ENCODE results near the gene EFCAB8.
"Not testable (repeated sequence)": the region's sequence is repeated elsewhere in the genome, so short reads cannot be mapped to it uniquely, and the experiment has no call there.

Gene EFCAB8

DNA sequence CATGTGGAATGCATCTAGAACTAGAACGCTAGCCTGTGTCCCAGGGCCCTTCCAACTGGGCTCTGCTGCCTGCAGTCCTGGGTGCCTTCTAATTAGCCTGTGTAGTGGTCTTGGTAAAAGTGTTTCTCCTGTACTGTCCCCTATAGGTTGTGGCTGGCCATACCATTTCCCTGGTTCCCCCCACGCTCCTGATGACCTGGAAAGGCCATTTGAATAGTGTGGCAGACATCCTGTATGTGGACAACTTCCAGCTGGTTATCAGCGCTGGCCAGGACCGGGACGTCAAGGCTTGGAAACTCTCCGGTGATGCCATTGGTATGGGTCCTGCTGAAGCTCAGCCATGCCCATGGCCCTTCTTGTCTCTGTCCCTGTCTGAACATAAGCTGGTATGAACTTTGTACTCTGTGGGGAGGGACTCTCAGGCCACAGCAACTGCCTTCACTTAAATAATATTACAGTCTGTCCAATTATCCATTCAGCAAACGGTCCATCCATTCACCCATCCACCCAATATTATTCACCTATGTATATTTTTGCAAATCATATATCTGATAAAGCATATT is 84.8 kb downstream of the EFCAB8 start:
- DNase-seq = no peak

DNA sequence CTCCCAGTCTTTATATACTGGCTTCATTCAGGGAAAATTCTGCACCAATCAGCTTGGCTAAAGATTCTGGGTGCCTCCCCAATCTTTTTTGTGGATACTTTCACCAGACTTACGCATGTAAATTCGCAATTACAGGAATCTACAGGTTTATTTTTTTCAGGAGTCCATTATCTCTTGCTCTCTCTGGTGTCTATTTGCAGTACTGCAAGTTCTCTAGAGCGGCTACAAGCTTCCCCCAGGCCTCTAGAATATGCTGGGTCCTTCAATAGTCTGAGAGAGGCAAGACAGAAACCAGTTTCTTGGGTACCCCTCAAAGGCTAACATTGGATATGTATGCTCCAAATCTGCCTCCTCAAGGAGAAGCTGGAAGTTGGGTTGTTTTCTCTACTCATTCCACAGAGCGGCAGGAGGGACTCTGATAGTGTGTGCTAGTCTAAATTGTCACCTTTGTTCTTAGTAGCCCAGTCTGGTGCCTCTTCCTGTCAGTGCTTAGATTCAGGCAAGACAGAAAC is 87.0 kb downstream of the EFCAB8 start:
- no peak for DNase-seq

DNA sequence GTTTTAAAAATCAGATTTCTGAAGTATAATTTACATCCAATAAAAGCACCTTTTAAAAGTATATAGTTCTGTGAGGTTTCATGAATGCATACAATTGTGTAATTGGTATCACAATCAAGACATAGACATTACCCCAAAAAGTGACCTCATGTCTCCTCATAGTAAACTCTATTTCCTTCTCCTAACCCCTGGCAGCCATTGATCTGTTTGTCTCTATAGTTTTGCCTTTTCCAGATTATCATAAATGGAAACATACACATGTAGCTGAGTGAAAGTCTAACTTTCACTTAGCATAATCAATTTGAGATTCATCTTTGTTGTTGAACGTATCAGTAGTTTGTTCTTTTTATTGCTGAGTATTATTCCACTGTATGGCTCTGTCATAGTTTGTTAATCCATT is 87.9 kb downstream of the EFCAB8 start:
- no peak for DNase-seq

DNA sequence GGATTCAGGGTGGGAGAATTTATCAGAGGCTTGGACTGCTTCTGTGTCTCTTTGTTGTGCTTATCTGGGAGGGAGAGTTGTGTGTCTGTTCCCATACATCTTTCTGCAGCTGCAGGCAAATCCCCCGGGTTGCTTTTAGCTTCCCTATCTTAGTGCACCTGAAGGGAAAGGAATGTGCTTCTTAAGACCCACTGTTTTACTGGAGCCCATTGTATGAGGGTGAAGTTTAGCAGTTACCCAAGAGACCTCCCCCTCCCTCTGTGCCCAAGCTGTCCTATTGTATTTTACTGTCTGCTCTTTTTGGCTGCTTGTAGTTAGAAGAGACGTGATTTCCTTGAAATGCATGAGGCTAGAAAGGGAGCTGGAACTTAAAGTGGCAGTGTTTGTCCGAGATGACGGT is 91.8 kb downstream of the EFCAB8 start:
- not testable (repeated sequence) for DNase-seq

DNA sequence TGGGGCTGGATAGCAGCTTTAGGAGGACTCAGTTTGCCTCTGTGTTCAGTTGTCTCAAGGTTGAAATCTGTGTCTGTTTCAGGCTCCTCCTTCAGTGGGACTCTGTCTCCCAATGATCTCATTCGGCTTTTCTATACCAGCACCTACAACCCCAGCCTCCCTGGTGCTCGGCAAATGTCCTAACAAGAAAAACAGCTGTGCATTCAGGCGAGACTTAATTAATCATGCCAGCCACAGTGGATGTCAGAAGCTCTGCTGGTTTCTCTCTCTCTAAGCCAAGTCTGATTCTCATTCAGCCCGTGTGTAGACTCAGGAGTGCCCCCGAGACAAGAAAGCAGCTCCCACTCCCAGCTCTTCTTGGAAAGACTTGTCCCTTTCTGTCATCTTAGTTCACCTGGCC is 98.7 kb downstream of the EFCAB8 start:
- no peak for DNase-seq

DNA sequence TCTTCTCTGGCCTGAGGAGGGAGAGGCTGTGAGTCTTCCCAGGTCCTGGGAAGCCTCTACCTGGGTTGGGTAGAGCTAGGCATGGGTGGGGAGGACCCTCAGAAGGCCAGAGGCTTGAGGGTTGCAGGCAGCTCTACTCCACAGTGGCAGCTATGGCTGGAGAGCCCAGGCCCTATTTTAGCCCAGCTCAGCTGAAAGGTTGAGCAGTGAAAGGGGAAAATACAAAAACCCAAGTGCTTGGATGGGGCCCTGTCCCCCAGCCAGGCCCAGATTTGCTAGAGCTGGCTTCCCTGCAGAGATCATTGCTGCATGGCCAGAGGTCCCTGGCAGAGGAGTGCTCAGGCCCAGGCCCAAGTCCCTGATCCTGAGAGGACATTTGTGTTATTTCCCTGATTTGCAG is 99.9 kb downstream of the EFCAB8 start:
- no peak for DNase-seq

DNA sequence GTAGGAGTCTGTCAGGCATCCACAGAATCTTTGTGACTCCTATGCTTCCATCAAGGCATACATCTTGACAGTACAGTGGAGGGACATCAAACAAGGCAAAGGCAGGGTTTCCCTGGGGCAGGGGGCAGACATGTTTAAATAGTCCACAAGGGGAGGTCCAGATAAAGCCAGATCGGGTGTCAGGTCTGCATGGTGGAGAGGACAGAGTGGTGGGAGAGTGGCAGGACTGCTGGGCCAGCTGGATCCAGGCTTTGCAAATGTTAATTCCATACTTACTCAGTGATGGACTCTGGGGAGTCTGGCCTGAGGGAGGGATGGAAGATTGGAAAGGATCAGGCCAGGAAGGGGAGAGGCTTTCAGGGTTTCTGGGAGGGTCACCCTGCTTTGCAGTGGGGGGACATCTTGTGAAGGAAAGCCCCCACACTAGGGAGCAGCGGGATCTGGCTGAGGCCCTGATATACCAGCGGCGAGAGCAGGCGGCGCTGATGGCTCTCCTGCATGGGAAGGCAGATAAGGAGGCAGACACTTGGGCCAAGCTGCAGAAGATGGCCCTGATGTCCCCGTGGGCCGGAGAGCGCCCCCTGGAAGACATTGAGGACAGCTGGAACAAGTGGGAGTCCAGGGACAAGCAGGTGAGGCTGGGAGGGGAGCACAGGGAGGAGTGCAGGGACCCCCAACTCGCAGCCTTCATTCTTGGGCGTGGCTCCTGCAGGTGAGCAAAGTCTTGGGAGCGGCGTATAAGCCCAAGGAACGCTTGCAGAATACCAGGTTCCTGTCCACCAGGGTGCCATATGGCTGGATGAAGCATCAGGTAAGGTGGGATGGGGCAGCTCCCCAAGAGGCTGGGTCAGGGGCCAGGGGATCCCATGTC is 100.9 kb downstream of the EFCAB8 start:
- no peak for DNase-seq

DNA sequence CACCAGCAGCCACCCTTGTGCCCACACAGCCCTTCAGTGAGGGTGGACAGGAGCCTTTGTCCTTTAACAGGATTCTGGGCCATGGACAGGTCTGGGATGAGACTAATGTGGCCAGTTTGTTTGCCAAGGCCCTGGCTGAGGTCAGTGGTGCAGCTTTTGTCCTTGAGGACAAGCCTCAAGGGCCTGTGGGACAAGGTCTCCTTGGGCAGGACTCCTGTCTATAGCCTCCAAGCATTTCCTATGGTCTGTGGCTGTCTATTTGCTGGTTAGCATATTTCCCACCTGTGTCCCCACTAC is 101.4 kb downstream of the EFCAB8 start:
- no peak for DNase-seq

DNA sequence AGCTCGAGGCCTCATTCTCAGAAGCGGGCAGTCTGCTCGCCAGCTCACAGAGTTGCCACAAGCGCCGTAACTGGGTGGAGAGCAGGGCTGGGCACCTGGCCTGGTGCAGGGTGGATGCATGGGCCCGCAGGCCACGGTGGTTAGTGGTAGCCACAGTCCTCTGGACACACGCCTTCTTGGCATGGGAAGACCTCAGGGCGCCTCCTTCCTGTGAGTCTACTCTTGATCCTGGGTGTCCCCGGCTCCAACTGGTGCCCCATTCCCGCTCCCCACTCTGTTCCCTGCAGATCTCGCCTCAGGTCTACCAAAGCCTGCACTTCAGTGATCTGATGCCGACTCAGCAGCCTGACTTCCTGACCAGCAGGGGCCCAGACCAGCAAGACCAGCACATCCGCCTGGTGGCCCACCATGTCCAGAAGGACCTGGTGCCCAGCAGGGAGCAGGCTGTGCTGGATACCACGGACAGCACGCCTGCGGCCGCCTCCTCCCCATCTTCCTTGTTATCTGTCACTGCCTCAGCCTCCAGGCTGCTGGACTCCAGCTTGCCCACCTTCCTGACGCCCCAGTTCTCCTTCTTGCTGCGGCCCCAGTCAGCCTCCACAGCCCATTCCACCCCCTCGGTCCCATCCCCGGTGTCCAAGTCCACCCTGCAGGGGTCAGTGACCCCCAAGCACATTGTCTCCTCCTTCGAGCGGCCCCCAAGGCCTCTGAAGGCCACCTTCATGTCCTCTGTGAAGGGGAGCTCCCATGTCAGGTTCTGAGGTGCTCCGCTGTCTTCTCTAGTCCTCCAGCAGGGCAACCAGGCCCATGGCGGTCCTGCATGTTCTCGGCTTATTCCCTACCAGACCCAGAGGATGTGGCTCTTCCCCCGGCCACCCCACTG is 102.4 kb downstream of the EFCAB8 start:
- no peak for DNase-seq

DNA sequence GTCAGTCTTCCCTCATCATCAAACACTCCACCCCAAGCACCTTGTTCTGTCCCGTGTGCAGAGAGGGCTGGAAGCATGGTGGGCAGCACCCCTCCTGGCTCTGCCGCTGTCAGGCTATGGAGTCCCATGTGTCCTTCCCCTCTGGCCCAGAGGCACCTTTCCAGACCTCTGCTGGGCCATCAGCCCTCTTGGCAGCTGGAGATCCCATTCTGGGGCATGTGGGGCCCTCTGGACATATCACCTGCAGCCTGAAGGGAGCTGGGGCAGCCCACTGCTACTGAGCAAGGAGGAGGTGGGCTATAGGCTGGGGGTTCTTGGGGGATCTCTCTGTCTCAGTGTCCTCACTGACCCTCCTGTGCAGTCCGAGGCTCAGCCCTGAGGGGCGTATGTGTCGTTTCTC is 103.3 kb downstream of the EFCAB8 start:
- DNase-seq = no peak

DNA sequence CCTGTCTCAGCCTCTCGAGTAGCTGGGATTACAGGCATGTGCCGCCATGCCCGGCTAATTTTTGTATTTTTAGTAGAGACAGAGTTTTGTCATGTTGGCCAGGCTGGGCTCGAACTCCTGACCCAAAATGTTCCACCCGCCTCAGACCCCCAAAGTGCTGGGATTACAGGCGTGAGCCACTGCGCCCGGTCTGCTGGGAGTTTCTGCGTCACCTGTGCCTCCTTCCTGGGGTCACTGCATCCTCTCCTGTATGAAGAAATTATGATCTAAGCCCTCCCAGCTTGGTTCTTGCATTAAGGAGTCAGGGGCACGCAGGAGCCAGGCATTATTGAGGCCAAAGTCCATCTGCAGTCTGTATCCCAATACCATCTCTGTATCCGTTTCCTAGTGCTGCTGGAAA is 103.9 kb downstream of the EFCAB8 start:
- not testable (repeated sequence) for DNase-seq

DNA sequence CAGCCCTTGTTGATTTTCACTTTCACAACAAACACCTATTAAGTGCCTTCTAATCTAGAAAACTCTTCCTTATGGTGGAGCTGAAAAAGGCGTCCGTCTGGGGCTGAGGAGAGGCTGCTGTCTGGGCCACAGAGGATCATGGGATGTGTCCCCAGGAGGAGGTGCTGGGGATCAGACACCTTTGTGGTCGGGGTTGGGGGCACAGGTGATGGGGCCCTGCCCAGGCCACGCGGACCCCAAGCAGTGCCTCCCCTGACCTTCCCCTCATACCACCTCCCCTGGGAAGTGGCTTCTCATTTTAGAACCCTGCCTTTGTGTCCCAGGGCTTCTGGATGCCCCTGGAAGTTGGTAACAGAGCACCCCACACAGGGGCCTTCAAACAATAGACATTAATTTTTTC is 104.5 kb downstream of the EFCAB8 start:
- no peak for DNase-seq

DNA sequence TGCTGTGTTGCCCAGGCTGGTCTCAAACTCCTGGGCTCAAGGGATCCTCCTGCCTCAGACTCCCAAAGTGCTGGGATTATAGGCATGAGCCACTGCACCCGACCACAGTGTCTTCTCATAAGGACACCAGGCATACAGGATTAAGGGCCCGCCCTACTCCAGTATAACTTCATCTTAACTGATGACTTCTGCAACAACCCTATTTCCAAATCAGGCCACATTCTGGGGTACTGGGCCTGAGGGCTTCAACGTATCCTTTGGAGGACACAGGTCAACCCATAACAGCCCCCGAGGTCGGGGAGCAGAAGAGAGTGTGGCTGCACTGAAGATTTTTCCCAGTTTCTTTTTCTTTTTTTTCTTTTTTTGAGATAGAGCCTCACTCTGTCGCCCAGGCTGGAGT is 105.9 kb downstream of the EFCAB8 start:
- no peak for DNase-seq

DNA sequence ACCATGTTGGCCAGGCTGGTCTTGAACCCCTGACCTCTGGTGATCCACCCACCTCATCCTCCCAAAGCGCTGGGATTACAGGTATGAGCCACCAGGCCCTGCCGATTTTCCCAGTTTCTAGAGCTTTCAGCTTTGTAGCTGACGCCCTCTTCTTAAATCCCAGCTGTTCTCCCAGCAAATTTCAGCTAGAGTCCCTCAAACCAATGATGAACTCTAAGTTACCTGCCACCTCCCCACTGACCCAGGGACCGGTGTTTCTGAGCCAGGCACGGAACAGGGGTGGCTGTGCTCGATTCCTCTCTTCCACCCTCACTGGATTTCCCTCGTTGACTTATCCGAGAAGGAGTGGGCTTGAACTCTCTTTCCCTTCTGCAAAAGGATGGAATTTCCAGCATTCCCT is 106.4 kb downstream of the EFCAB8 start:
- DNase-seq = no peak

DNA sequence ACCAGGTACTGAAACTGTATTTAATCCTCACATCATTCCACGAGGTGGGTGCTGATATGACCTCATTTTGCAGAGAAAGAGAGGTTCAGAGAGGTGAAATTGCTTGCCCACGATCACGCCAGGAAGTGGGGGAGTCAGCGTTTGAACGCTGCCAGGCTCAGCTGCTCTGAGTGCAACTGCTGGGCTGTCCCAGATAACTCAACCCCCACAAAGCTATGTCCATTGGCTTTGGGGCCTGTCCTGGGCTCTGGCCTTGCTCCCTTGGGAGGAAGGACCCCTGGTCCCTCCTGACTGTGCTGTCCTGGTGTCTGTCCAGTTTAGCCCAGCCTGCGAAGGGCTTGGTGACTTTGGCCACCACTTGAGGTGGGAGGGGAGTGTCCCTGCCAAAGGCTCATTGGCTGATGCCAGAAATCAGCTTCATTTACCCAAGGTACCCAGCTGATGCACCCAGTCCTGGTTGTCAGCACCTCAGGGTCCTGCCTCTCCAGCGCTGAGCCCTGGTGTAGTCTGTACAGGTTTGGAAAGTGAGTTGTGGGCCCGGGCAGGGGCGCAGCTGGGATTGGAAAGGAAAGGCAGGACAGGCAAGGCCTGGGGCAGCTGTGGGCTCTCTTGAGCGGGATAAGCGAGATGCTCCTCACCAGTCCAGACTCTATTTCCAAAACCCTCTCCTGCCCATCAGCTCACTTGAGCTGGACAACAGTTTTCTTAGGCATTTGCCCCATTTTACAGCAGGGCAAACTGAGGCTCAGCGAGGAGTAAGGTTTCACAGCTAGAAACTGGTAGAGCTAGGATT is 107.1 kb downstream of the EFCAB8 start:
- no peak for DNase-seq

DNA sequence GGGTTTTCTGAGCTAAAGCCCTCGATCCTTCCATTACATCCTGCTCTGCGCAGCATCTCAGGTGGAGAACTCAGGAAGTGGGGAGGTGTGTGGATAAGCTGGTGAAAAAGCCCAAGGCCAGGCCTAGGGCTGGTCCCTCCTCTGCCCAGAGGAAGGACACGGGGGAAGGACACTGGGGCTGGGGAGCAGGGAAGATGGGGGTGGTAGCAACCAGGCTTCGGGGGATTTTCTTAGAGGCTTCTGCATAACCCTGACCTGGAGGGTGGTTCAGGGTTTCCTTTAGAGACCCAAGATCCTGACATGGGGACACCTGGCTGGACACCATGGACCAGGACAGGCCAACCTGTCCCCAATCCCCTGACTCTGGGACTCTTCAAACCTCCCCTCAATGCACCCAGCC is 107.7 kb downstream of the EFCAB8 start:
- no peak for DNase-seq

DNA sequence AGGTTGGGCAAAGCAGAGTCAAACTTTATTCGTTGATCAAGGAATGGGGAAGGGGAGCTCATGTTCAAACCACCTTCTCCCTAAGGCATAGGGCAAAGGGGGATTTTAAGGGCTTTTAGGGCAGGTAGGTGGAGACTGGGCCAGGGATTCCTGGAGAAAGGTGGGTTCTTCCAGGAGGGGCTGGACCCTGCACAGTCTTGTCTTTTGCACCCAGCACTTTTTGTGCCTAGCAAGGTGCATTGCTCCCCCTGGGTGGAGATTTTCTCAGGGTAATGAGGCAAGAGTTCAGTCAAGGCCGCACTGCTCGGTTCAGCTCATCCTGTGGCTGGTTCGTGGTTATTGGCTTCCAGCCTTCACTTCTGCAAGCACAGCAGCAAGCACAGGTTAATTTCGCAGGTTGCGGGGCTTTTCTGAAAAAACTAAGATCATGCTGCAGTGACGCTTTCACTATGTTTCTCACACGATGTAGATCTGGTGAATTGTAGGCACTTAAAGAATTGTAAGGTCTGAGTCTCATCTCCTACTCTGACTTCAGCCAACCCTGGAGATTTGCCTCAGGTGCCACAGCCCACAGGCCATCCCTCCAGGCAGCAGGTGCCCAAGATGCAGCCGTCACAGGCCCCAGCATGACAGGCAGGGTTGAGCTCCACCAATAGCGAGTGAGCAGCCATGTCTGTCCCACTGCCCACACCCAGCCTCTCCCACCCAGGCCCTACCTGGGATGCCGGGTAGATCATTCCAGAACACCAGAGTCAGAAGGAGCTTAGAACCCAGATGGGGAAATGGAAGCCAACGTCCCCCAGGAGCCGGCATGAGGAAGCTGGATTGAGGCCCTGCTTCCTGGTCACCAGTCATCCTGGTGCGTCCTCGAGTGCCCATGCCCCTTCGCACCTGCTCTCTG is 108.4 kb downstream of the EFCAB8 start:
- no peak for DNase-seq

DNA sequence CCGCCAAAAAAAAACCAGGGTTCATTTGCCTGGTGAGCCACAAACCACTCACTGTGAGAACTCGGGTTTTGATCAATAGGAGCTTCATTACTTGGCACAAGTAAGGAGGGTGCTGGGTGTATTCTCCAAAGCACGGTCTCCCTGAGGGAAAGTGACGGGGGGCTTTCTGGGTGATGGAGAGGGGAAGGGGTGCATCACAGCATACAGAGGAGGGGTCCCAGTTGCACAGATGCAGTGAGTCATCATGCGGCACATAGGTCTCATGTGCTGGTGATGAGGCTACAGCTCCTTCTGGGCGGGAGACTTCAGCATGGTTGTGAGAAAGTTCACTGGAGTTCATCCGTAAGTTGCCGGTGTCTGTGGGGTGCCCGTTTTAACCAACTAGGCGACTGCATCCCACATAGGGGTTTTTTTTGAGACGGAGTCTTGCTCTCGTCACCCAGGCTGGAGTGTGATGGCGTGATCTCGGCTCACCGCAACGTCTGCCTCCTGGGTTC is 109.3 kb downstream of the EFCAB8 start:
- no peak for DNase-seq

DNA sequence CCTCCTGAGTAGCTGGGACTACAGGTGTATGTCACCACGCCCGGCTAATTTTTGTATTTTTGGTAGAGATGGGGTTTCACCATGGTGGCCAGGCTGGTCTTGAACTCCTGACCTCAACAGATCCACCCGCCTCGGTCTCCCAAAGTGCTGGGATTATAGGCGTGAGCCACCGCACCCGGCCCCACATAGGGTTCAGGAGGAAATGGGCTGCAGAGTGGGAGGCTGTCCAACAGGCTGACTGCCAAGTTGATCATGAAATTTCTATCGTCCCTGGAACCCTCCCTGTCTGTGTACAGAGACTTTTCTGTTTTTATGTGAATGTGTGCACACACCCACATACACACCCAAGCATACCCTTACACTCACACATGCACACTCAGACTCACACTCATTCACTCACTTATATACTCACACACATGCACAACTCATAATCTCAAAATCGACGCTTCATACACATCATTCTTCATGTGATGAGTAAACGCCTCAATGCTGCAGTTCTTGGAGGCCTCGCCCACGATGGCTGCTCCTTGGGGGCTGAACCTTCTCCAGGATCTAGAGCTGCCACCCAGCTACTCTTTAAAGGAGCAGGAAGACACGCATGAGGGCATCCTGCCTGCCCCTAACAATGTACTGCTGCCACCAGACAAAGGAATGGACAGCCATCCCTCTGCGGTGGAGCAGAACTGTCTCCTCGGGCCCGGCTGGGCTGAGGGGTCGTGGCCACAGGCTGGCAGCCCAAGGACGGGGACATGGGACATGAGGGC is 109.9 kb downstream of the EFCAB8 start:
- DNase-seq = no peak

Data from hypothalamus (tissue), 51 donors.